Endodermal cell (in vitro differentiated cells): Measurements from ENCODE around the gene LTBP1. TPM values are rescaled to one million over a fixed set of nuclear protein-coding genes. Genes with fewer than 3 reads are reported as not detected.

Experiments used
- DNase-seq: peaks from one replicate; pipeline ENCODE4 v3.0.0-alpha.2; 2017
- H3K27ac ChIP-seq: 2 replicates; pipeline ENCODE4 v1.5.1; 2013; ENCODE audit warnings: mild to moderate bottlenecking, low read depth, low read length, moderate library complexity
- H3K27me3 ChIP-seq: 2 replicates; pipeline ENCODE4 v1.6.1; 2013; ENCODE audit warnings: mild to moderate bottlenecking, low read length, moderate library complexity; ENCODE audit not compliant: insufficient read depth, control insufficient read depth, poor library complexity, severe bottlenecking
- H3K36me3 ChIP-seq: 2 replicates; pipeline ENCODE4 v1.7.0; 2013; ENCODE audit warnings: mild to moderate bottlenecking, low read length, moderate library complexity; ENCODE audit not compliant: control insufficient read depth, insufficient read depth
- H3K4me1 ChIP-seq: one replicate; pipeline ENCODE4 v1.7.0; 2013; ENCODE audit warnings: low read length; ENCODE audit not compliant: control insufficient read depth, insufficient read depth
- H3K4me3 ChIP-seq: 2 replicates; pipeline ENCODE4 v1.5.1; 2013; ENCODE audit warnings: mild to moderate bottlenecking, low read length, moderate library complexity
- H3K9ac ChIP-seq: 2 replicates; pipeline ENCODE4 v1.6.1; 2013; ENCODE audit warnings: mild to moderate bottlenecking, low read length, moderate library complexity; ENCODE audit not compliant: poor library complexity, severe bottlenecking; ENCODE audit errors: extremely low read depth
- H3K9me3 ChIP-seq: 2 replicates; pipeline ENCODE4 v1.6.1; 2013; ENCODE audit warnings: mild to moderate bottlenecking, low read length, moderate library complexity; ENCODE audit not compliant: control insufficient read depth
- H3K27ac Mint-ChIP-seq: 2 replicates; pipeline ENCODE4 v1.8.0; 2020; ENCODE audit warnings: mixed read lengths
- H3K27me3 Mint-ChIP-seq: 2 replicates; pipeline ENCODE4 v1.8.0; 2021; ENCODE audit warnings: mild to moderate bottlenecking, mixed read lengths; ENCODE audit not compliant: insufficient read depth
- H3K36me3 Mint-ChIP-seq: 2 replicates; pipeline ENCODE4 v1.8.0; 2020; ENCODE audit warnings: low read depth, mixed read lengths
- H3K4me1 Mint-ChIP-seq: 2 replicates; pipeline ENCODE4 v1.8.0; 2020; ENCODE audit warnings: mixed read lengths
- H3K4me3 Mint-ChIP-seq: 2 replicates; pipeline ENCODE4 v1.8.0; 2020; ENCODE audit warnings: mild to moderate bottlenecking, moderate library complexity, mixed read lengths
- H3K9me3 Mint-ChIP-seq: 2 replicates; pipeline ENCODE4 v1.8.0; 2020; ENCODE audit warnings: mild to moderate bottlenecking, mixed read lengths
- WGBS, 2 experiments: methylation state at CpG; one replicate each; pipeline versions ENCODE4 v1.1.5 to v1.1.7; 2013; ENCODE audit warnings: missing lambda C conversion rate in 2 of 2, mixed read lengths in 1 of 2; ENCODE audit not compliant: insufficient coverage in 1 of 2, insufficient read length in 1 of 2; 5-methylcytosine and 5-hydroxymethylcytosine counted together
- total RNA-seq, 2 donors: library from RNA; stranded (reverse); fragmentation: NEBNext Ultra II Directional in 1 of 2; extraction: Animal tissue kit (Norgen Biotek cat#: 25700) in 1 of 2; gene quantifications; 2 replicates in 1 of 2; 3 replicates in 1 of 2; pipeline ENCODE4 v1.2.1, GENCODE V29; 2021
- TF ChIP-seq, protein P1 (sequence below): fragments of 200-600 bp; sonication (generic); conservative IDR thresholded peaks from 2 replicates; pipeline ENCODE4 v1.5.0; 2021; ENCODE audit warnings: antibody characterized with exemption, mild to moderate bottlenecking

LTBP1 gene
- total RNA-seq, 2 donors from 2014 or later: 43.2 to 43.4 TPM

DNA sequence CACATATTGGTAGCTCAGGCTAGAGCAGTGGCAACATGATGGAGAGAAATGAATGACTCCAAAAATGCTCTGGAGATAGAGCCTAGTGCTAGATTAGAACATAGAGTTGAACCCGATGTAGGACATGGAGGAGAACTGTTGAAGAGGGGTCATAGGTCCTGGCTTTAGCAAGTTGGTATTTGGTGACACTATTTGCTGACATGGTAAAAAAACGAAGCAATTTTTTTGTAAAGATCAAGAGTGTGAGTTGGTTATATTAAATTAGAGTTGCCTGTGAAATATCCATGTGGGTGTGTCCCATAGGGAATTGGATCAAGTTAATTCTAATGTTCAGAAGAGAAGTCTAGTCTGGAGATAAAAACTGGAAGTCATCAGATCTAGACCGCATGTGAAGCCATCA, 386.7 kb downstream of the LTBP1 start:
- Mint-ChIP-seq H3K4me1 (no peaks in the 10 kb centered on the region), H3K27ac (no peak overlapping the region), H3K9me3 (peaks cover 1% of the 10 kb centered on the region), H3K36me3 (no peaks in the 10 kb centered on the region), H3K27me3 (no peaks in the 10 kb centered on the region), H3K4me3 (no peak overlapping the region)
- H3K27ac ChIP-seq: no peak overlapping the region
- TF ChIP-seq, protein P1, sequence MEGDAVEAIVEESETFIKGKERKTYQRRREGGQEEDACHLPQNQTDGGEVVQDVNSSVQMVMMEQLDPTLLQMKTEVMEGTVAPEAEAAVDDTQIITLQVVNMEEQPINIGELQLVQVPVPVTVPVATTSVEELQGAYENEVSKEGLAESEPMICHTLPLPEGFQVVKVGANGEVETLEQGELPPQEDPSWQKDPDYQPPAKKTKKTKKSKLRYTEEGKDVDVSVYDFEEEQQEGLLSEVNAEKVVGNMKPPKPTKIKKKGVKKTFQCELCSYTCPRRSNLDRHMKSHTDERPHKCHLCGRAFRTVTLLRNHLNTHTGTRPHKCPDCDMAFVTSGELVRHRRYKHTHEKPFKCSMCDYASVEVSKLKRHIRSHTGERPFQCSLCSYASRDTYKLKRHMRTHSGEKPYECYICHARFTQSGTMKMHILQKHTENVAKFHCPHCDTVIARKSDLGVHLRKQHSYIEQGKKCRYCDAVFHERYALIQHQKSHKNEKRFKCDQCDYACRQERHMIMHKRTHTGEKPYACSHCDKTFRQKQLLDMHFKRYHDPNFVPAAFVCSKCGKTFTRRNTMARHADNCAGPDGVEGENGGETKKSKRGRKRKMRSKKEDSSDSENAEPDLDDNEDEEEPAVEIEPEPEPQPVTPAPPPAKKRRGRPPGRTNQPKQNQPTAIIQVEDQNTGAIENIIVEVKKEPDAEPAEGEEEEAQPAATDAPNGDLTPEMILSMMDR: no peak
- WGBS, 2 experiments: 90 to 91% methylated on average over 2 to 3 of the region's 3 CpGs
- no peaks in the 10 kb centered on the region for H3K27me3 ChIP-seq
- no peak overlapping the region for H3K4me3 ChIP-seq
- no peak for DNase-seq
- no peak overlapping the region for H3K9ac ChIP-seq
- H3K4me1 ChIP-seq: no peaks in the 10 kb centered on the region
- no peaks in the 10 kb centered on the region for H3K36me3 ChIP-seq
- H3K9me3 ChIP-seq: no peaks in the 10 kb centered on the region

GRCh38 chr2:33334083-33334482, 387.3 kb downstream of the LTBP1 start:
- H3K36me3 ChIP-seq: no peaks in the 10 kb centered on the region
- 96 to 100% methylated on average over 4 of the region's 4 CpGs for WGBS, 2 experiments
- H3K4me1 Mint-ChIP-seq: no peaks in the 10 kb centered on the region

GRCh38 chr2:33335516-33335915, 388.8 kb downstream of the LTBP1 start:
- Mint-ChIP-seq H3K4me3 (no peak overlapping the region), H3K4me1 (no peaks in the 10 kb centered on the region), H3K27ac (no peak overlapping the region), H3K27me3 (no peaks in the 10 kb centered on the region), H3K9me3 (peaks cover 1% of the 10 kb centered on the region), H3K36me3 (peaks cover 2% of the 10 kb centered on the region)
- no peak overlapping the region for H3K27ac ChIP-seq
- 89 to 93% methylated on average over 3 of the region's 3 CpGs for WGBS, 2 experiments
- H3K4me3 ChIP-seq: no peak overlapping the region
- TF ChIP-seq, protein P1: no peak
- H3K9ac ChIP-seq: no peak overlapping the region
- no peaks in the 10 kb centered on the region for H3K4me1 ChIP-seq
- no peaks in the 10 kb centered on the region for H3K27me3 ChIP-seq
- no peaks in the 10 kb centered on the region for H3K9me3 ChIP-seq
- no peaks in the 10 kb centered on the region for H3K36me3 ChIP-seq
- DNase-seq: no peak

More at GRCh38 chr2:33334083-33334482, 387.3 kb downstream of the LTBP1 start:
- no peak for DNase-seq
- Mint-ChIP-seq H3K27ac (no peak overlapping the region), H3K9me3 (peaks cover 1% of the 10 kb centered on the region), H3K4me3 (no peak overlapping the region), H3K27me3 (no peaks in the 10 kb centered on the region), H3K36me3 (no peaks in the 10 kb centered on the region)
- no peaks in the 10 kb centered on the region for H3K4me1 ChIP-seq
- no peaks in the 10 kb centered on the region for H3K9me3 ChIP-seq
- H3K9ac ChIP-seq: no peak overlapping the region
- no peak overlapping the region for H3K27ac ChIP-seq
- TF ChIP-seq, protein P1: no peak
- no peak overlapping the region for H3K4me3 ChIP-seq
- H3K27me3 ChIP-seq: no peaks in the 10 kb centered on the region
